ENCODE data around the gene SRF. TPM values are rescaled to one million over a fixed set of nuclear protein-coding genes. Genes with fewer than 3 reads are reported as not detected.

SRF gene
- total RNA-seq, 1 experiment from 2014 or later: 31.3 TPM

DNA sequence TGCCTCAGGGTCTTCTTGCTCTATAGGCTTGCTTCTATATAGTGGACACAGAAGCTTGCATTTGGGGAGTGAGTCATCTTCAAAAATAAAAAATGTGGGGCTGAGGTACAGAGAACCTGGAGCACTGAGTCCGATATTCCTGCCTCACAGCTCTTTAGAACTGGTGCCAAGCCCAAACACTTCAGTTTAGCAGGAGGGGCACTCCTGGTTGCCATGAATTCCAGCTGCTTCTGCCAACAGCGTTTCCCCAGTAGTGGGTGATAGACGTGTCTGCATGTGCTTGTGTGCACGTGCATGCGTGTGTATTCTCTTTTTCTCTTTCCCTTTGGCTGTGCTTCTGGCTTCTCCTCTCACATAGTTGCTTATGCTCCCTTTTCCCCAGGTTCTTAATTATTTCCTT, 46.3 kb downstream of the SRF start:
- Mint-ChIP-seq H3K9me3 (ENCODE audit: unreplicated experiment) (no peaks in the 10 kb centered on the region), H3K27ac (ENCODE audit: unreplicated experiment) (no peak overlapping the region), H3K27me3 (ENCODE audit: insufficient read depth, unreplicated experiment) (no peaks in the 10 kb centered on the region), H3K4me1 (ENCODE audit: low read depth, unreplicated experiment) (no peaks in the 10 kb centered on the region), H3K4me3 (ENCODE audit: unreplicated experiment) (no peak overlapping the region), H3K36me3 (ENCODE audit: insufficient read depth, unreplicated experiment) (peaks cover 6% of the 10 kb centered on the region)
- no TSS peak for BruUV-seq (replicated peaks)
- no peaks in the 10 kb centered on the region for H3K9me3 ChIP-seq
- TF ChIP-seq, protein P1, sequence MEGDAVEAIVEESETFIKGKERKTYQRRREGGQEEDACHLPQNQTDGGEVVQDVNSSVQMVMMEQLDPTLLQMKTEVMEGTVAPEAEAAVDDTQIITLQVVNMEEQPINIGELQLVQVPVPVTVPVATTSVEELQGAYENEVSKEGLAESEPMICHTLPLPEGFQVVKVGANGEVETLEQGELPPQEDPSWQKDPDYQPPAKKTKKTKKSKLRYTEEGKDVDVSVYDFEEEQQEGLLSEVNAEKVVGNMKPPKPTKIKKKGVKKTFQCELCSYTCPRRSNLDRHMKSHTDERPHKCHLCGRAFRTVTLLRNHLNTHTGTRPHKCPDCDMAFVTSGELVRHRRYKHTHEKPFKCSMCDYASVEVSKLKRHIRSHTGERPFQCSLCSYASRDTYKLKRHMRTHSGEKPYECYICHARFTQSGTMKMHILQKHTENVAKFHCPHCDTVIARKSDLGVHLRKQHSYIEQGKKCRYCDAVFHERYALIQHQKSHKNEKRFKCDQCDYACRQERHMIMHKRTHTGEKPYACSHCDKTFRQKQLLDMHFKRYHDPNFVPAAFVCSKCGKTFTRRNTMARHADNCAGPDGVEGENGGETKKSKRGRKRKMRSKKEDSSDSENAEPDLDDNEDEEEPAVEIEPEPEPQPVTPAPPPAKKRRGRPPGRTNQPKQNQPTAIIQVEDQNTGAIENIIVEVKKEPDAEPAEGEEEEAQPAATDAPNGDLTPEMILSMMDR (IDR thresholded peaks at IDR 0.05; ENCODE audit: insufficient read depth in 1 of 2, low read depth in 1 of 2, low read length in 1 of 2, severe bottlenecking in 1 of 2, unreplicated experiment in 1 of 2): no peak
- DNase-seq: no peak
- CTCF ChIA-PET: interaction anchor here (0.7 kb wide), 1 partner anchor 71 kb away, joined by 3 read pairs; no protein-coding TSS in a partner anchor
- H3K27me3 ChIP-seq (replicated peaks; ENCODE audit: control insufficient read depth, insufficient read depth, low read length): no peaks in the 10 kb centered on the region
- intact Hi-C loops (cut with micrococcal nuclease; ENCODE audit: unreplicated experiment): no loop called here
- no peak overlapping the region for H3K4me3 ChIP-seq (ENCODE audit: low read depth, low read length)
- no peaks in the 10 kb centered on the region for H3K36me3 ChIP-seq (ENCODE audit: control insufficient read depth, insufficient read depth, low read length)
- H3K4me1 ChIP-seq: no peaks in the 10 kb centered on the region
- POLR2A ChIA-PET: no interaction called here

DNA sequence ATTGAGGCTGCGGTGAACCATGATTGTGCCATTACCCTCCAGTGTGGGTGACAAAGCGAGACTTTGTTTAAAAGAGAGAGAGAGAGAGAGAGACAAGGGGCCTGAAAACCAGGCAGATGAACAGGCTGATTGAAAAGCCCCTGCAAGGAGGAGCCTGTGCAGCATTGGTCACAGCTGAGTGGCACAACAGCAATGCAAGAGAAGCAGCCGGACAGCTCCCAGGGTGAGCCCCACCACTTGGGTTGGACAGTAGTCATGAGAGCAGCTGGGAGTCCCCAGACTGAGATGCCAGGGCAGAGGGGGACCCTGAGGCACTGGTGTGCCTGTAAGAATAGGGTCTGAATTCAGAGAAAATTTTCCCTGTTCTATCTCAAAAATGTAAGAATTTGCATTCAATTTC, 48.0 kb downstream of the SRF start:
- Histone ChIP-seq H3K4me3 (ENCODE audit: low read depth, low read length) (no peak overlapping the region), H3K9me3 (no peaks in the 10 kb centered on the region), H3K27me3 (replicated peaks; ENCODE audit: control insufficient read depth, insufficient read depth, low read length) (no peaks in the 10 kb centered on the region), H3K4me1 (no peaks in the 10 kb centered on the region), H3K36me3 (ENCODE audit: control insufficient read depth, insufficient read depth, low read length) (no peaks in the 10 kb centered on the region)
- Mint-ChIP-seq H3K4me3 (ENCODE audit: unreplicated experiment) (no peak overlapping the region), H3K27ac (ENCODE audit: unreplicated experiment) (no peak overlapping the region), H3K27me3 (ENCODE audit: insufficient read depth, unreplicated experiment) (no peaks in the 10 kb centered on the region), H3K9me3 (ENCODE audit: unreplicated experiment) (no peaks in the 10 kb centered on the region), H3K36me3 (ENCODE audit: insufficient read depth, unreplicated experiment) (peaks cover 6% of the 10 kb centered on the region), H3K4me1 (ENCODE audit: low read depth, unreplicated experiment) (no peaks in the 10 kb centered on the region)
- CTCF ChIA-PET: no interaction called here
- POLR2A ChIA-PET: no interaction called here
- no TSS peak for BruUV-seq (replicated peaks)
- TF ChIP-seq, protein P1 (IDR thresholded peaks at IDR 0.05; ENCODE audit: insufficient read depth in 1 of 2, low read depth in 1 of 2, low read length in 1 of 2, severe bottlenecking in 1 of 2, unreplicated experiment in 1 of 2): no peak
- DNase-seq: no peak
- intact Hi-C loops (cut with micrococcal nuclease; ENCODE audit: unreplicated experiment): no loop called here

DNA sequence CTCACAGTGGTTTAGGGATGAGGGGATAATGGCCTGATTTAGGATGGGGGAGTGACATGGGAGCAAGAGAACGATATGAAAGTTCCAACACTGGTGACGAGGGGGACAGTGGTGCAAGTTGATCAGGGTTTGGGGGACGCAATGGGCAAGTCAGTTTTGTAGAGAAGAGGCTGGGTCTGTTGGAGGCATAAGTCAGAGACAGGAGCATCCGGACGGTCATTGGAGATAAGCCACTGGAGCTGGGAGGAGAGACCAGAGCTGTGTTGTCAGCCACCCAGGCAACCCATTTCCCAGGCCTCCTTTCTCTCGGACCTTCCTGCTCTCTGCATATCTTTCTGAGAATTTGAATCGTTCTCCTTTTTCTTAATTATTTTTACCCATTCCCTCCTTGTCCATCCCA, 48.7 kb downstream of the SRF start:
- TF ChIP-seq, protein P1 (IDR thresholded peaks at IDR 0.05; ENCODE audit: insufficient read depth in 1 of 2, low read depth in 1 of 2, low read length in 1 of 2, severe bottlenecking in 1 of 2, unreplicated experiment in 1 of 2): no peak
- Mint-ChIP-seq H3K4me1 (ENCODE audit: low read depth, unreplicated experiment) (no peaks in the 10 kb centered on the region), H3K9me3 (ENCODE audit: unreplicated experiment) (no peaks in the 10 kb centered on the region), H3K27me3 (ENCODE audit: insufficient read depth, unreplicated experiment) (no peaks in the 10 kb centered on the region), H3K36me3 (ENCODE audit: insufficient read depth, unreplicated experiment) (peaks cover 6% of the 10 kb centered on the region), H3K4me3 (ENCODE audit: unreplicated experiment) (no peak overlapping the region), H3K27ac (ENCODE audit: unreplicated experiment) (no peak overlapping the region)
- Histone ChIP-seq H3K9me3 (no peaks in the 10 kb centered on the region), H3K36me3 (ENCODE audit: control insufficient read depth, insufficient read depth, low read length) (no peaks in the 10 kb centered on the region), H3K4me1 (no peaks in the 10 kb centered on the region), H3K4me3 (ENCODE audit: low read depth, low read length) (no peak overlapping the region), H3K27me3 (replicated peaks; ENCODE audit: control insufficient read depth, insufficient read depth, low read length) (no peaks in the 10 kb centered on the region)
- ChIA-PET CTCF (interaction anchor here (0.5 to 1.5 kb wide), 4 partner anchors 9 to 870 kb away, joined by 3 to 8 read pairs (median 4); partner anchors contain the start of gene DNPH1), POLR2A (no interaction called here)
- BruUV-seq (replicated peaks): no TSS peak
- intact Hi-C loops (cut with micrococcal nuclease; ENCODE audit: unreplicated experiment): no loop called here
- no peak for DNase-seq

Measured in Caco-2 (cell line).